Nephron progenitor cell (in vitro differentiated cells): ENCODE results near the gene MSN.
"Not testable (repeated sequence)": the region's sequence is repeated elsewhere in the genome, so short reads cannot be mapped to it uniquely, and the experiment has no call there.

Experiments
- DNase-seq: peaks from one replicate; pipeline ENCODE4 v3.0.0; 2021
- H3K27ac Mint-ChIP-seq: 2 replicates; pipeline ENCODE4 v1.8.0; 2021; ENCODE audit warnings: mild to moderate bottlenecking, moderate library complexity, mixed read lengths
- H3K27me3 Mint-ChIP-seq: 2 replicates; pipeline ENCODE4 v1.8.0; 2021; ENCODE audit warnings: mild to moderate bottlenecking, low read depth, mixed read lengths; ENCODE audit not compliant: poor library complexity
- H3K36me3 Mint-ChIP-seq: 2 replicates; pipeline ENCODE4 v1.8.0; 2021; ENCODE audit warnings: low read depth, mixed read lengths
- H3K4me1 Mint-ChIP-seq: 2 replicates; pipeline ENCODE4 v1.8.0; 2021; ENCODE audit warnings: mixed read lengths
- H3K4me3 Mint-ChIP-seq: 2 replicates; pipeline ENCODE4 v1.8.0; 2021; ENCODE audit warnings: mild to moderate bottlenecking, moderate library complexity, mixed read lengths
- H3K9me3 Mint-ChIP-seq: 2 replicates; pipeline ENCODE4 v1.8.0; 2021; ENCODE audit warnings: mild to moderate bottlenecking, moderate library complexity, mixed read lengths
- CTCF ChIP-seq: fragments of 200-600 bp; sonication (generic); IDR thresholded peaks from 2 replicates; pipeline ENCODE4 v1.5.0; 2021; ENCODE audit warnings: antibody characterized with exemption

MSN gene

GRCh38 chrX:65635822-65636221 lies 31.6 kb upstream of the MSN start:
- no peaks in the 10 kb centered on the region for H3K36me3 Mint-ChIP-seq
- peaks cover 4% of the 10 kb centered on the region for H3K27me3 Mint-ChIP-seq
- no peak overlapping the region for H3K4me3 Mint-ChIP-seq
- no peak for TF ChIP-seq CTCF
- no peak for DNase-seq
- peaks cover 41% of the 10 kb centered on the region for H3K9me3 Mint-ChIP-seq
- no peaks in the 10 kb centered on the region for H3K4me1 Mint-ChIP-seq
- no peak overlapping the region for H3K27ac Mint-ChIP-seq

- not testable (repeated sequence) for H3K4me3 Mint-ChIP-seq, H3K4me1 Mint-ChIP-seq, DNase-seq, H3K27ac Mint-ChIP-seq, H3K36me3 Mint-ChIP-seq, H3K27me3 Mint-ChIP-seq
- H3K9me3 Mint-ChIP-seq: peaks cover 36% of the 10 kb centered on the region
Measured at GRCh38 chrX:65636261-65636660, 31.2 kb upstream of the MSN start.

GRCh38 chrX:65637335-65637734 lies 30.1 kb upstream of the MSN start:
- DNase-seq: no peak
- H3K9me3 Mint-ChIP-seq: peaks cover 29% of the 10 kb centered on the region

GRCh38 chrX:65642914-65643491 lies 24.5 kb upstream of the MSN start:
- no peak for DNase-seq
- peaks cover 37% of the 10 kb centered on the region for H3K9me3 Mint-ChIP-seq
- H3K27ac Mint-ChIP-seq: peak overlapping the region; percentile 50
- peaks cover 12% of the 10 kb centered on the region for H3K4me1 Mint-ChIP-seq
- no peak for TF ChIP-seq CTCF
- no peaks in the 10 kb centered on the region for H3K36me3 Mint-ChIP-seq
- H3K4me3 Mint-ChIP-seq: no peak overlapping the region
- H3K27me3 Mint-ChIP-seq: peaks cover 4% of the 10 kb centered on the region

More at GRCh38 chrX:65637335-65637734, 30.1 kb upstream of the MSN start:
- H3K4me1 Mint-ChIP-seq: peaks cover under 1% of the 10 kb centered on the region
- no peak overlapping the region for H3K4me3 Mint-ChIP-seq
- peaks cover 4% of the 10 kb centered on the region for H3K27me3 Mint-ChIP-seq
- no peak overlapping the region for H3K27ac Mint-ChIP-seq
- TF ChIP-seq CTCF: no peak
- no peaks in the 10 kb centered on the region for H3K36me3 Mint-ChIP-seq

GRCh38 chrX:65643531-65644052 lies 23.9 kb upstream of the MSN start:
- no peaks in the 10 kb centered on the region for H3K36me3 Mint-ChIP-seq
- H3K4me1 Mint-ChIP-seq: peaks cover 12% of the 10 kb centered on the region
- H3K9me3 Mint-ChIP-seq: peaks cover 33% of the 10 kb centered on the region
- peaks cover 2% of the 10 kb centered on the region for H3K27me3 Mint-ChIP-seq
- no peak overlapping the region for H3K27ac Mint-ChIP-seq
- H3K4me3 Mint-ChIP-seq: no peak overlapping the region
- TF ChIP-seq CTCF: no peak
- DNase-seq: no peak

GRCh38 chrX:65644621-65645289 lies 22.7 kb upstream of the MSN start:
- H3K36me3 Mint-ChIP-seq: no peaks in the 10 kb centered on the region
- TF ChIP-seq CTCF: no peak
- H3K27me3 Mint-ChIP-seq: no peaks in the 10 kb centered on the region
- H3K4me1 Mint-ChIP-seq: peaks cover 12% of the 10 kb centered on the region
- no peak overlapping the region for H3K4me3 Mint-ChIP-seq
- no peak overlapping the region for H3K27ac Mint-ChIP-seq
- peaks cover 37% of the 10 kb centered on the region for H3K9me3 Mint-ChIP-seq
- DNase-seq: no peak
